Right lung (tissue), 5 donors: ENCODE data around the gene MRPS10. TPM values are rescaled to one million over a fixed set of nuclear protein-coding genes. Genes with fewer than 3 reads are reported as not detected.

Experiments used
- polyA plus RNA-seq, 5 donors: library from polyadenylated mRNA; unstranded; fragments of 120-200 nt; gene quantifications; one replicate each; pipeline versions ENCODE4 v1.2.1 to v1.2.3, GENCODE V29; 2013; ENCODE audit warnings: inconsistent platforms in 1 of 5, low replicate concordance in 1 of 5; ENCODE audit not compliant: insufficient read length in 5 of 5, insufficient read depth in 1 of 5

Gene MRPS10
- polyA plus RNA-seq, 5 donors = 24.1 to 31.9 (median 31.1) TPM

Other genes starting within 250 kb of the MRPS10 start
- gene TAF8, start 167.3 kb downstream of the MRPS10 start, polyA plus RNA-seq = 10 to 100 TPM; 19.1 to 26.7 (median 26.3) TPM
- gene C6orf132, start 75.2 kb downstream of the MRPS10 start, polyA plus RNA-seq = 1 to 10 TPM; 2.3 to 3.2 (median 2.9) TPM
- under 1 TPM in 3 of 5 donors, not detected in 2; 0.15 to 0.30 (median 0.26) TPM for gene GUCA1A, start 44.5 kb downstream of the MRPS10 start, polyA plus RNA-seq
- 1 to 10 TPM; 1.7 to 4.0 (median 2.4) TPM for gene GUCA1B, start 22.9 kb downstream of the MRPS10 start, polyA plus RNA-seq
- gene TRERF1, start 234.1 kb upstream of the MRPS10 start, polyA plus RNA-seq = 10 to 100 TPM; 19.2 to 21.0 (median 19.9) TPM